Liver (tissue), 9 donors: ENCODE results near the gene LRRC75B. TPM values are rescaled to one million over a fixed set of nuclear protein-coding genes. Genes with fewer than 3 reads are reported as not detected.

Source experiments
- DNase-seq: peaks from one replicate; pipeline ENCODE4 v3.0.0-alpha.2; 2017; ENCODE audit warnings: low spot score
- H3K27ac ChIP-seq, 2 donors: one replicate each; pipeline ENCODE4 v1.7.0; 2013; ENCODE audit warnings: inconsistent platforms in 2 of 2, low read length in 2 of 2, control low read depth in 1 of 2, low read depth in 1 of 2, mild to moderate bottlenecking in 1 of 2
- H3K27me3 ChIP-seq, 4 donors: one replicate each; pipeline versions ENCODE4 v1.6.1 to v1.7.0; 2013; ENCODE audit warnings: low read length in 3 of 4, inconsistent platforms in 1 of 4, mild to moderate bottlenecking in 1 of 4, moderate library complexity in 1 of 4; ENCODE audit not compliant: control insufficient read depth in 4 of 4, insufficient read depth in 4 of 4
- H3K36me3 ChIP-seq, 4 donors: one replicate each; pipeline versions ENCODE4 v1.6.1 to v1.7.0; 2013; ENCODE audit warnings: low read length in 3 of 4, mild to moderate bottlenecking in 3 of 4, low read depth in 1 of 4, moderate library complexity in 1 of 4; ENCODE audit not compliant: control insufficient read depth in 4 of 4, insufficient read depth in 3 of 4
- H3K4me1 ChIP-seq, 4 donors: one replicate each; pipeline versions ENCODE4 v1.6.1 to v1.7.0; 2013; ENCODE audit warnings: low read length in 3 of 4, mild to moderate bottlenecking in 3 of 4, moderate library complexity in 1 of 4; ENCODE audit not compliant: control insufficient read depth in 4 of 4, insufficient read depth in 4 of 4
- H3K4me3 ChIP-seq, 3 donors: one replicate each; pipeline versions ENCODE4 v1.6.1 to v1.7.0; 2013; ENCODE audit warnings: low read length in 3 of 3, control low read depth in 1 of 3, low read depth in 1 of 3, mild to moderate bottlenecking in 1 of 3
- H3K9ac ChIP-seq, 2 donors: one replicate each; pipeline ENCODE4 v1.7.0; 2013; ENCODE audit warnings: low read length in 2 of 2, mild to moderate bottlenecking in 2 of 2, moderate library complexity in 2 of 2, control low read depth in 1 of 2, low read depth in 1 of 2
- H3K9me3 ChIP-seq, 4 donors: one replicate each; pipeline versions ENCODE4 v1.6.1 to v1.7.0; 2013; ENCODE audit warnings: low read length in 3 of 4; ENCODE audit not compliant: control insufficient read depth in 4 of 4
- EGR1 ChIP-seq, 2 donors: IDR thresholded peaks; 2 replicates each; pipeline ENCODE4 v1.6.1; 2016 to 2018; ENCODE audit warnings: antibody characterized with exemption in 2 of 2, low read depth in 2 of 2
- FOXA1 ChIP-seq: IDR thresholded peaks from 2 replicates; pipeline ENCODE4 v1.6.1; 2016; ENCODE audit warnings: antibody characterized with exemption
- FOXA2 ChIP-seq: IDR thresholded peaks from 2 replicates; pipeline ENCODE4 v1.6.1; 2016; ENCODE audit warnings: antibody characterized with exemption
- GABPA ChIP-seq, 2 donors: IDR thresholded peaks in 1 of 2; conservative IDR thresholded peaks in 1 of 2; 2 replicates each; pipeline ENCODE4 v1.6.1; 2016; ENCODE audit warnings: antibody characterized with exemption in 2 of 2, mild to moderate bottlenecking in 1 of 2, moderate library complexity in 1 of 2
- HNF4A ChIP-seq, 2 donors: conservative IDR thresholded peaks; 2 replicates each; pipeline ENCODE4 v1.6.1; 2016; ENCODE audit warnings: antibody characterized with exemption in 2 of 2, mild to moderate bottlenecking in 2 of 2
- HNF4G ChIP-seq: IDR thresholded peaks from 2 replicates; pipeline ENCODE4 v1.6.1; 2016; ENCODE audit warnings: antibody characterized with exemption
- JUND ChIP-seq, 2 donors: IDR thresholded peaks; 2 replicates each; pipeline ENCODE4 v1.6.1; 2016; ENCODE audit warnings: antibody characterized with exemption in 2 of 2
- NR2F2 ChIP-seq: IDR thresholded peaks from 2 replicates; pipeline ENCODE4 v1.6.1; 2016; ENCODE audit warnings: antibody characterized with exemption
- RAD21 ChIP-seq, 2 donors: IDR thresholded peaks; 2 replicates each; pipeline ENCODE4 v1.6.1; 2016; ENCODE audit warnings: antibody characterized with exemption in 2 of 2, mild to moderate bottlenecking in 2 of 2
- RXRA ChIP-seq, 2 donors: IDR thresholded peaks; 2 replicates each; pipeline ENCODE4 v1.6.1; 2017 to 2018; ENCODE audit warnings: antibody characterized with exemption in 2 of 2, mild to moderate bottlenecking in 1 of 2
- SP1 ChIP-seq: IDR thresholded peaks from 2 replicates; pipeline ENCODE4 v1.6.1; 2018; ENCODE audit warnings: antibody characterized with exemption, mild to moderate bottlenecking
- TAF1 ChIP-seq: conservative IDR thresholded peaks from 2 replicates; pipeline ENCODE4 v1.6.1; 2016; ENCODE audit warnings: antibody characterized with exemption, mild to moderate bottlenecking
- YY1 ChIP-seq: IDR thresholded peaks from 2 replicates; pipeline ENCODE4 v1.6.1; 2016; ENCODE audit warnings: antibody characterized with exemption, mild to moderate bottlenecking
- WGBS: extraction: QIAGEN DNeasy Blood & Tissue Kit; methylation state at CpG from one replicate; pipeline ENCODE4 v1.1.7; 2013; 5-methylcytosine and 5-hydroxymethylcytosine counted together
- polyA plus RNA-seq, 2 donors: library from polyadenylated mRNA; stranded (reverse) in 1 of 2; unstranded in 1 of 2; fragments of 200-250 nt in 1 of 2; fragments of >200 nt in 1 of 2; fragmentation: Nextera tagmentation in 1 of 2; extraction: Ambion mirVana in 1 of 2; gene quantifications; one replicate each; pipeline versions ENCODE4 v1.2.1 to v1.2.3, GENCODE V29; 2013 to 2015
- total RNA-seq, 2 donors: library from RNA; depleted of rRNA; stranded (reverse); fragments of >200 nt; gene quantifications; one replicate each; pipeline ENCODE4 v1.2.3, GENCODE V29; 2014
- TF ChIP-seq, protein P1 (sequence below): IDR thresholded peaks from 2 replicates; pipeline ENCODE4 v1.6.1; 2016; ENCODE audit warnings: antibody characterized with exemption
- TF ChIP-seq, protein P2 (sequence below): IDR thresholded peaks from 2 replicates; pipeline ENCODE4 v1.6.1; 2016; ENCODE audit warnings: antibody characterized with exemption
- TF ChIP-seq, protein P3 (sequence below): IDR thresholded peaks from 2 replicates; pipeline ENCODE4 v1.6.1; 2016; ENCODE audit warnings: antibody characterized with exemption
- TF ChIP-seq, protein P4 (sequence below): fragments of 150-350 bp; IDR thresholded peaks from 2 replicates; pipeline ENCODE4 v1.5.1; 2017; ENCODE audit warnings: improper control_type of control experiment, low read depth, low read length; ENCODE audit not compliant: missing input control
- TF ChIP-seq, protein P5 (sequence below): IDR thresholded peaks from 2 replicates; pipeline ENCODE4 v1.6.1; 2016; ENCODE audit warnings: antibody characterized with exemption, mild to moderate bottlenecking
- donor health status: healthy.
- donor health status: healthy.
- donor health status: healthy.
- donor health status: healthy.
- donor health status: healthy.

The LRRC75B gene
- total and polyA plus RNA-seq, 4 donors: 7.8 to 14.3 (median 9.4) TPM

DNA sequence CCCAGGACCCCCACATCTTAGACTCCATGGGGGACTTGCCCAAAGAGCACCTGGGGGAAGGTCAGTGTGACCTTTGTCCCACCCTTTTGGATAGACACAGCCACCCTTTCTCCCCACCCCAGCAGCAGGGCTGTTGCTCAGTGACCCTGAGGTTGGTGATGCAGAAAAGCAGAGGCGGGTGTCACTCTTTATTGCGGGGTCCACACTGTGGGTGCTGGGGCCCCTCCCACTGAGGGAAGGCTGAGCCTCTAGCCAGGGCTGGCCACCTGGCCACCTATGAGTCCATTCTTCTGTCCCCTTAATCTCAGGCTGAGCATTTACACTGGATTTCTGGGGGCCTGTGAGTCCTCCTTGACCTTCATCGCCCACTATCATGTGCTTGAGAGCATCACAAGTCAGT is 7.4 kb downstream of the LRRC75B start:
- Histone ChIP-seq H3K9ac (no peak overlapping the region), H3K27ac (no peak overlapping the region), H3K27me3 (no peaks in the 10 kb centered on the region), H3K36me3 (peaks cover 0 to 30% (median 6%) of the 10 kb centered on the region in 4 donors), H3K9me3 (no peaks in the 10 kb centered on the region), H3K4me3 (no peak overlapping the region), H3K4me1 (peaks cover 0 to 16% (median 4%) of the 10 kb centered on the region in 4 donors)
- TF ChIP-seq FOXA2 (no peak), RXRA (IDR thresholded peaks at IDR 0.05) (no peak), HNF4G (no peak), GABPA (IDR thresholded peaks at IDR 0.05 in 1 of 2, conservative IDR thresholded peaks at IDR 0.05 in 1 of 2) (no peak), TAF1 (no peak), NR2F2 (no peak), YY1 (no peak), HNF4A (conservative IDR thresholded peaks at IDR 0.05) (no peak), EGR1 (IDR thresholded peaks at IDR 0.05; ENCODE audit: low read depth in 2 of 2) (no peak), FOXA1 (no peak), RAD21 (IDR thresholded peaks at IDR 0.05) (no peak), JUND (IDR thresholded peaks at IDR 0.05) (no peak), SP1 (no peak)
- TF ChIP-seq, protein P1, sequence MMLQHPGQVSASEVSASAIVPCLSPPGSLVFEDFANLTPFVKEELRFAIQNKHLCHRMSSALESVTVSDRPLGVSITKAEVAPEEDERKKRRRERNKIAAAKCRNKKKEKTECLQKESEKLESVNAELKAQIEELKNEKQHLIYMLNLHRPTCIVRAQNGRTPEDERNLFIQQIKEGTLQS: no peak
- TF ChIP-seq, protein P2, sequence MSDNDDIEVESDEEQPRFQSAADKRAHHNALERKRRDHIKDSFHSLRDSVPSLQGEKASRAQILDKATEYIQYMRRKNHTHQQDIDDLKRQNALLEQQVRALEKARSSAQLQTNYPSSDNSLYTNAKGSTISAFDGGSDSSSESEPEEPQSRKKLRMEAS: no peak
- TF ChIP-seq, protein P3, sequence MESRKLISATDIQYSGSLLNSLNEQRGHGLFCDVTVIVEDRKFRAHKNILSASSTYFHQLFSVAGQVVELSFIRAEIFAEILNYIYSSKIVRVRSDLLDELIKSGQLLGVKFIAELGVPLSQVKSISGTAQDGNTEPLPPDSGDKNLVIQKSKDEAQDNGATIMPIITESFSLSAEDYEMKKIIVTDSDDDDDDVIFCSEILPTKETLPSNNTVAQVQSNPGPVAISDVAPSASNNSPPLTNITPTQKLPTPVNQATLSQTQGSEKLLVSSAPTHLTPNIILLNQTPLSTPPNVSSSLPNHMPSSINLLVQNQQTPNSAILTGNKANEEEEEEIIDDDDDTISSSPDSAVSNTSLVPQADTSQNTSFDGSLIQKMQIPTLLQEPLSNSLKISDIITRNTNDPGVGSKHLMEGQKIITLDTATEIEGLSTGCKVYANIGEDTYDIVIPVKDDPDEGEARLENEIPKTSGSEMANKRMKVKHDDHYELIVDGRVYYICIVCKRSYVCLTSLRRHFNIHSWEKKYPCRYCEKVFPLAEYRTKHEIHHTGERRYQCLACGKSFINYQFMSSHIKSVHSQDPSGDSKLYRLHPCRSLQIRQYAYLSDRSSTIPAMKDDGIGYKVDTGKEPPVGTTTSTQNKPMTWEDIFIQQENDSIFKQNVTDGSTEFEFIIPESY: no peak
- TF ChIP-seq, protein P4, sequence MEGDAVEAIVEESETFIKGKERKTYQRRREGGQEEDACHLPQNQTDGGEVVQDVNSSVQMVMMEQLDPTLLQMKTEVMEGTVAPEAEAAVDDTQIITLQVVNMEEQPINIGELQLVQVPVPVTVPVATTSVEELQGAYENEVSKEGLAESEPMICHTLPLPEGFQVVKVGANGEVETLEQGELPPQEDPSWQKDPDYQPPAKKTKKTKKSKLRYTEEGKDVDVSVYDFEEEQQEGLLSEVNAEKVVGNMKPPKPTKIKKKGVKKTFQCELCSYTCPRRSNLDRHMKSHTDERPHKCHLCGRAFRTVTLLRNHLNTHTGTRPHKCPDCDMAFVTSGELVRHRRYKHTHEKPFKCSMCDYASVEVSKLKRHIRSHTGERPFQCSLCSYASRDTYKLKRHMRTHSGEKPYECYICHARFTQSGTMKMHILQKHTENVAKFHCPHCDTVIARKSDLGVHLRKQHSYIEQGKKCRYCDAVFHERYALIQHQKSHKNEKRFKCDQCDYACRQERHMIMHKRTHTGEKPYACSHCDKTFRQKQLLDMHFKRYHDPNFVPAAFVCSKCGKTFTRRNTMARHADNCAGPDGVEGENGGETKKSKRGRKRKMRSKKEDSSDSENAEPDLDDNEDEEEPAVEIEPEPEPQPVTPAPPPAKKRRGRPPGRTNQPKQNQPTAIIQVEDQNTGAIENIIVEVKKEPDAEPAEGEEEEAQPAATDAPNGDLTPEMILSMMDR: no peak
- TF ChIP-seq, protein P5, sequence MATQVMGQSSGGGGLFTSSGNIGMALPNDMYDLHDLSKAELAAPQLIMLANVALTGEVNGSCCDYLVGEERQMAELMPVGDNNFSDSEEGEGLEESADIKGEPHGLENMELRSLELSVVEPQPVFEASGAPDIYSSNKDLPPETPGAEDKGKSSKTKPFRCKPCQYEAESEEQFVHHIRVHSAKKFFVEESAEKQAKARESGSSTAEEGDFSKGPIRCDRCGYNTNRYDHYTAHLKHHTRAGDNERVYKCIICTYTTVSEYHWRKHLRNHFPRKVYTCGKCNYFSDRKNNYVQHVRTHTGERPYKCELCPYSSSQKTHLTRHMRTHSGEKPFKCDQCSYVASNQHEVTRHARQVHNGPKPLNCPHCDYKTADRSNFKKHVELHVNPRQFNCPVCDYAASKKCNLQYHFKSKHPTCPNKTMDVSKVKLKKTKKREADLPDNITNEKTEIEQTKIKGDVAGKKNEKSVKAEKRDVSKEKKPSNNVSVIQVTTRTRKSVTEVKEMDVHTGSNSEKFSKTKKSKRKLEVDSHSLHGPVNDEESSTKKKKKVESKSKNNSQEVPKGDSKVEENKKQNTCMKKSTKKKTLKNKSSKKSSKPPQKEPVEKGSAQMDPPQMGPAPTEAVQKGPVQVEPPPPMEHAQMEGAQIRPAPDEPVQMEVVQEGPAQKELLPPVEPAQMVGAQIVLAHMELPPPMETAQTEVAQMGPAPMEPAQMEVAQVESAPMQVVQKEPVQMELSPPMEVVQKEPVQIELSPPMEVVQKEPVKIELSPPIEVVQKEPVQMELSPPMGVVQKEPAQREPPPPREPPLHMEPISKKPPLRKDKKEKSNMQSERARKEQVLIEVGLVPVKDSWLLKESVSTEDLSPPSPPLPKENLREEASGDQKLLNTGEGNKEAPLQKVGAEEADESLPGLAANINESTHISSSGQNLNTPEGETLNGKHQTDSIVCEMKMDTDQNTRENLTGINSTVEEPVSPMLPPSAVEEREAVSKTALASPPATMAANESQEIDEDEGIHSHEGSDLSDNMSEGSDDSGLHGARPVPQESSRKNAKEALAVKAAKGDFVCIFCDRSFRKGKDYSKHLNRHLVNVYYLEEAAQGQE: no peak
- DNase-seq: no peak
- 97% methylated on average over 3 of the region's 3 CpGs for WGBS
